Immature natural killer cell (primary cell): Measurements from ENCODE around the gene TMTC2. TPM values are rescaled to one million over a fixed set of nuclear protein-coding genes. Genes with fewer than 3 reads are reported as not detected.
"Not testable (repeated sequence)": the region's sequence is repeated elsewhere in the genome, so short reads cannot be mapped to it uniquely, and the experiment has no call there.

ENCODE experiments used
- DNase-seq, 3 donors: peaks; one replicate each; pipeline ENCODE4 v3.0.0; 2022; ENCODE audit warnings: mixed read lengths in 1 of 3
- H3K27ac Mint-ChIP-seq, 6 donors: one replicate each; pipeline ENCODE4 v1.8.0; 2020; ENCODE audit warnings: mixed read lengths in 6 of 6, mild to moderate bottlenecking in 5 of 6, inconsistent platforms in 4 of 6, moderate library complexity in 3 of 6
- H3K27me3 Mint-ChIP-seq, 3 donors: one replicate each; pipeline ENCODE4 v1.8.0; 2020 to 2021; ENCODE audit warnings: low read depth in 3 of 3, mild to moderate bottlenecking in 3 of 3, mixed read lengths in 3 of 3, moderate library complexity in 3 of 3, inconsistent platforms in 1 of 3
- H3K36me3 Mint-ChIP-seq, 3 donors: one replicate each; pipeline ENCODE4 v1.8.0; 2020; ENCODE audit warnings: mixed read lengths in 3 of 3, inconsistent platforms in 2 of 3, mild to moderate bottlenecking in 2 of 3
- H3K4me1 Mint-ChIP-seq, 2 donors: one replicate each; pipeline ENCODE4 v1.8.0; 2020; ENCODE audit warnings: inconsistent platforms in 2 of 2, mild to moderate bottlenecking in 2 of 2, mixed read lengths in 2 of 2, moderate library complexity in 1 of 2
- H3K4me3 Mint-ChIP-seq, 5 donors: one replicate each; pipeline ENCODE4 v1.8.0; 2020; ENCODE audit warnings: mild to moderate bottlenecking in 5 of 5, mixed read lengths in 5 of 5, inconsistent platforms in 3 of 5, moderate library complexity in 3 of 5
- H3K9me3 Mint-ChIP-seq, 6 donors: one replicate each; pipeline ENCODE4 v1.8.0; 2020; ENCODE audit warnings: mild to moderate bottlenecking in 6 of 6, mixed read lengths in 6 of 6, inconsistent platforms in 4 of 6, moderate library complexity in 3 of 6
- polyA plus RNA-seq, 3 donors: library from polyadenylated mRNA; unstranded; fragments of 300-500 nt; fragmentation: Illumina TruSeq; gene quantifications; one replicate each; pipeline ENCODE4 v1.2.3, GENCODE V29; 2021

TMTC2 gene
- polyA plus RNA-seq, 3 donors from 2014 or later = not detected

- no peak overlapping the region for H3K27ac Mint-ChIP-seq
- H3K4me1 Mint-ChIP-seq = no peaks in the 10 kb centered on the region
- H3K27me3 Mint-ChIP-seq = peaks cover 0 to 1% (median 0%) of the 10 kb centered on the region in 3 donors
- no peaks in the 10 kb centered on the region for H3K36me3 Mint-ChIP-seq
- DNase-seq = no peak
- no peak overlapping the region for H3K4me3 Mint-ChIP-seq
- H3K9me3 Mint-ChIP-seq = peaks cover 0 to 3% (median 0%) of the 10 kb centered on the region in 6 donors
These were observed 72.1 kb downstream of the TMTC2 start for GRCh38 chr12:82758749-82759330.

DNA sequence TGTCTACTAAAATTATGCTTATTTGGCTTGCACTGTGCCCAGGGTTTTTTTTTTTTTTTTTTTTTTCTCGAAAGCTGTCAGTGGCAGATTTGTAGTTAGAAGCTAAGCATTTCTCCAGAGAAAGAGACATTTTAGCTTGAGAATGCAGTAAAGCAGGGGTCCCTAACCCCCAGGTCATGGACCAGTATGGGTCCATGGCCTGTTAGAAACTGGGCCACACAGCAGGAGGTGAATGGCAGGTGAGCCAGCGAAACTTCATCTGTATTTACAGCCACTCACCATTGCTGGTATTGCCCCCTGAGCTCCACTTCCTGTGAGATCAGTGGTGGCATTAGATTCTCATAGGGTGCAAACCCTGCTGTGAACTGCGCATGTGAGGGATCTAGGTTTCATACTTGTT, 73.7 kb downstream of the TMTC2 start:
- no peaks in the 10 kb centered on the region for H3K4me1 Mint-ChIP-seq
- no peak overlapping the region for H3K27ac Mint-ChIP-seq
- DNase-seq = no peak
- no peaks in the 10 kb centered on the region for H3K36me3 Mint-ChIP-seq
- no peak overlapping the region for H3K4me3 Mint-ChIP-seq
- peaks cover 0 to 5% (median 0%) of the 10 kb centered on the region in 6 donors for H3K9me3 Mint-ChIP-seq
- peaks cover 0 to 2% (median 0%) of the 10 kb centered on the region in 3 donors for H3K27me3 Mint-ChIP-seq

GRCh38 chr12:82765206-82765605, 78.5 kb downstream of the TMTC2 start:
- H3K4me1 Mint-ChIP-seq, DNase-seq, H3K27me3 Mint-ChIP-seq, H3K4me3 Mint-ChIP-seq, H3K9me3 Mint-ChIP-seq, H3K27ac Mint-ChIP-seq, H3K36me3 Mint-ChIP-seq: not testable (repeated sequence)

DNA sequence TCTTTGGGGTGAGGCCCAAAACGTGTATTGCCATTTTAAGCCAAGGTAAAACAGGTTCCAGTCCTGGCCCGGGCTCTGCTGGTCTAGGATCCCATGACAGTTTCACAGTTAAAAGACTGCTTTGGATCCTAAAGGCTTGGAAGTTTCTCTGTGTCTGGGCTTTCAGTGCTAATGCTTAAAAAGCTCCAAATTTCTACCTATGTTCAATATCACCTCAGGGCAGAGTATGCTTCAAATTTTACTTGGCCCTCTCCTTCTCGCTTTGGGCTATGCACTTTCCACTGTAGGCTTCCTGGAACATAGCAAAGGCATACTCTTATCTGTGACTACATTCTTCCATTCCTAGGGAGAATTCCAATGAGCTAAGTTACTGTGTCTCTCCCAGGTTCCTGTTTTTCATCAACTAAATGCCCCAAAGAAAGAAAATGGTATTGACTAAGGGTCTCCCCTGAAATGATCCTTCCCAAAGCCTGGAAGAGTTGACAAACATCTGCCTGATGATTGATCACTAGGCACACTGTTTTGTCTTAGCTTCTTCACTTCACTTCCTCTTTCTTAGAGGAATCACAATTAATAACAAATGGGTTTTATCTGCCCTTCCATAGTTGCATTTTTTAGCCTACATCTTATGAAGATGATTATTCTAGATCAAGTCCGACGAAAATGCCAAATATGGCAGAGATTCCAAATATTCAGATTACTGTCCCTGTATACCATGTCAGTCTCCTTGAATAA, 79.4 kb downstream of the TMTC2 start:
- Mint-ChIP-seq H3K27me3 (peaks cover 0 to 2% (median 0%) of the 10 kb centered on the region in 3 donors), H3K27ac (no peak overlapping the region), H3K9me3 (peaks cover 0 to 11% (median 3%) of the 10 kb centered on the region in 6 donors), H3K4me3 (no peak overlapping the region), H3K36me3 (no peaks in the 10 kb centered on the region), H3K4me1 (no peaks in the 10 kb centered on the region)
- DNase-seq = no peak

- Mint-ChIP-seq H3K36me3 (no peaks in the 10 kb centered on the region), H3K9me3 (peaks cover 0 to 6% (median 2%) of the 10 kb centered on the region in 6 donors), H3K4me1 (no peaks in the 10 kb centered on the region), H3K27me3 (peaks cover 0 to 3% (median 0%) of the 10 kb centered on the region in 3 donors), H3K27ac (no peak overlapping the region), H3K4me3 (no peak overlapping the region)
- DNase-seq = no peak
These were observed 88.0 kb downstream of the TMTC2 start for GRCh38 chr12:82774666-82775065.

DNA sequence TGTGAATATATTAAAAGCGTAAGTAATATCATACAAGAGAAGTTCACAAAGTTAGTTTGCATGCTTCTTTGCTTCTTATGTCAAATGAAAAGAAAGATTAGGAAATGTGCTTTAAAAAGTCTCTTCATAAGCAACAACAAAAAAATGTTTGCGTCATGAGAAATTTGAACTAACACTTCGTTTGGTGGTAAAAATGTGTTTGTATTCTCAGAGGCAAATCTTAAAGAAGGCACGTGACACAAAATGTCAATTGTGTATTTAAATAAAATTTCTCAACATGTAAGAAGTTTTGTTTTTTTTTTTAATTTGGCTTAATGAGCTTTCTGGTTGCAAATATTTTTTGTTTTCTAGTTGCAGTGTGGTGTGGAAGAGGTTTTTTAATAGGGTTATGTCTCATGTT, 93.8 kb downstream of the TMTC2 start:
- no peaks in the 10 kb centered on the region for H3K27me3 Mint-ChIP-seq
- no peak overlapping the region for H3K27ac Mint-ChIP-seq
- no peaks in the 10 kb centered on the region for H3K36me3 Mint-ChIP-seq
- no peak overlapping the region for H3K4me3 Mint-ChIP-seq
- no peaks in the 10 kb centered on the region for H3K4me1 Mint-ChIP-seq
- no peak for DNase-seq
- H3K9me3 Mint-ChIP-seq = peaks cover 0 to 4% (median 3%) of the 10 kb centered on the region in 6 donors

GRCh38 chr12:82781309-82781997, 94.7 kb downstream of the TMTC2 start:
- Mint-ChIP-seq H3K4me1 (no peaks in the 10 kb centered on the region), H3K27me3 (no peaks in the 10 kb centered on the region), H3K27ac (no peak overlapping the region), H3K4me3 (no peak overlapping the region), H3K36me3 (no peaks in the 10 kb centered on the region), H3K9me3 (peaks cover 0 to 5% (median 4%) of the 10 kb centered on the region in 6 donors)
- no peak for DNase-seq

DNA sequence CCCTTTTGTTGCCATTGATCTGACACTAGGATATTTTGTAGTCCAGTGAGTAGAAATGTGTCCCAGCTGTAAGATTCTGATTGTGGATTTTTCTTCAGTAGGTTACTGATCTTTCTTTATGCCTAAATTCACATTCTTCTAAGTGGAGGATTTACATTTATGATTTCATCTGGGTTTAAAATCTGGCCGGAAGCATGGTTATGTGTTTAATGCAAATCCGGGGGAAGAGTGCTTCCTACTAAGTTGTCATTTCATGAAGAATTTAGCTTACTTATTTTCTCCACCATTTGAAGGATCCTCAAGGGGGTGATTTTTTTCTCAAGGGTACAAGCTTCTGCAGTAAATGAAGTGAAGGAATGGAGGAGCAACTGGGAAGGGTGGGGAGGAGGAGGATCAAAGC, 96.7 kb downstream of the TMTC2 start:
- Mint-ChIP-seq H3K27ac (no peak overlapping the region), H3K36me3 (no peaks in the 10 kb centered on the region), H3K9me3 (peaks cover 0 to 5% (median 3%) of the 10 kb centered on the region in 6 donors), H3K4me1 (no peaks in the 10 kb centered on the region), H3K4me3 (no peak overlapping the region), H3K27me3 (no peaks in the 10 kb centered on the region)
- no peak for DNase-seq

DNA sequence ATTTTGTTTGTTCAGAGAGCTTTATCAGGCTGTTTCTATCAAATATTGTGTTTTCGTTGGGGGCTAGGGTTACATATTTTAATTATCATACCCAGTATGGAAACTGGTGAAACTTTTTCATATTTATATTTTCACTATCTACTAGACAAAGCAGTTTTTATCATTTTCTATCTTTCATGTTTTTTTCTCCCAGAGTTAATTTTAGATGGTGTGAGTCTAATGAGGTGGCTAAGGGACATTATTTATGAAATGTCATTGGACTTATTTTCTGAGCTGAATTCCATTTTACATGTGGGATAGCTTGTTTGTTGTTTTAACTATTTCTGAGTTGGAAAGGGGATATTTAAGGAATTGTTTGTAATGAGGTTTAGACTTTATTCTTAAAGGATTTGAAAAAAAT, 100.3 kb downstream of the TMTC2 start:
- Mint-ChIP-seq H3K4me1 (no peaks in the 10 kb centered on the region), H3K27me3 (no peaks in the 10 kb centered on the region), H3K9me3 (peaks cover 0 to 10% (median under 1%) of the 10 kb centered on the region in 6 donors), H3K4me3 (no peak overlapping the region), H3K36me3 (no peaks in the 10 kb centered on the region), H3K27ac (no peak overlapping the region)
- no peak for DNase-seq

DNA sequence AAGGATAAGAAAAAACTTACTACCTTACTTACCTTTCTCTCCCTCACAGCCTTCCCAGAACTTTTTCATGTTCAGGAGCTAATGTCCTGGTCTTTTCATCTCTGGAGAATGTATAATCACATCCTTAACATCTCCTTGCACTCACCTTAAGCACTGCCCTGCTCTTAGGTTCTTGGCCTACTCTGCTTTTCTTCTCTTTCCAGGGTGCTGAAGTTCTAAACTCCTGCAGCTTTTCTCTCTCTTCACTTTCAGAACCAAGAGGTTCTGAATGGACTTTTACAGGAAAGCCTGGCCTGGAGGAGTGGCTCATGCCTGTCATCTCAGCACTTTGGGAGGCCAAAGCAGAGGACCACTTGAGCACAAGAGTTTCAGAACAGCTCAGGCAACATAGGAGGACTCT, 101.9 kb downstream of the TMTC2 start:
- DNase-seq = no peak
- Mint-ChIP-seq H3K27ac (no peak overlapping the region), H3K4me3 (no peak overlapping the region), H3K4me1 (no peaks in the 10 kb centered on the region), H3K27me3 (no peaks in the 10 kb centered on the region), H3K9me3 (peaks cover 0 to 10% (median under 1%) of the 10 kb centered on the region in 6 donors), H3K36me3 (no peaks in the 10 kb centered on the region)

- H3K36me3 Mint-ChIP-seq = no peaks in the 10 kb centered on the region
- no peak overlapping the region for H3K4me3 Mint-ChIP-seq
- no peaks in the 10 kb centered on the region for H3K4me1 Mint-ChIP-seq
- DNase-seq = no peak
- no peak overlapping the region for H3K27ac Mint-ChIP-seq
- H3K27me3 Mint-ChIP-seq = peaks cover 0 to 2% (median 0%) of the 10 kb centered on the region in 3 donors
- peaks cover 0 to 10% (median under 1%) of the 10 kb centered on the region in 6 donors for H3K9me3 Mint-ChIP-seq
These were observed 103.0 kb downstream of the TMTC2 start for GRCh38 chr12:82789674-82790073.

- no peaks in the 10 kb centered on the region for H3K4me1 Mint-ChIP-seq
- no peaks in the 10 kb centered on the region for H3K36me3 Mint-ChIP-seq
- no peak overlapping the region for H3K4me3 Mint-ChIP-seq
- H3K9me3 Mint-ChIP-seq = peaks cover 0 to 12% (median 5%) of the 10 kb centered on the region in 6 donors
- no peak overlapping the region for H3K27ac Mint-ChIP-seq
- H3K27me3 Mint-ChIP-seq = peaks cover 0 to 2% (median 0%) of the 10 kb centered on the region in 3 donors
- DNase-seq = no peak
These were observed 107.1 kb downstream of the TMTC2 start for GRCh38 chr12:82793751-82794281.

DNA sequence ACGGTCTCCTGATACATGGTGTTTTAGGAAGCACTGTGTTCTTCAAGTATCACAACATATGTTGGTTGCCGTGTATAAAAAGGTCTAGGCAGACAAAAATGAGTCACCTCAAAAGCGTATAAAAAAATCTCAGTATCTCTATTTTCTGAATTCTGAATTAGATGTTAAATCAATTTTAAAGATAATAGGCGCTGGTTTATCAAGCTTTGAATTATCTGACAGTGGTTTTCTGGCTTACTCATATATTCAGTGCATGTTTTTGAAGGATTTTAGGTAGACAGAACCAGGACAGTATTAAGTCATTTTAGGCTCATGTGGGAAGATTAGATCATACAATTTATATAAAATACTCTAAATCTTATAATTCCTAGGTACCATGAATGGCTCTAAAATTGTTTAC, 110.8 kb downstream of the TMTC2 start:
- peaks cover 0 to 3% (median 0%) of the 10 kb centered on the region in 3 donors for H3K36me3 Mint-ChIP-seq
- peaks cover 0 to 17% (median 5%) of the 10 kb centered on the region in 6 donors for H3K9me3 Mint-ChIP-seq
- H3K4me3 Mint-ChIP-seq = no peak overlapping the region
- no peak for DNase-seq
- no peak overlapping the region for H3K27ac Mint-ChIP-seq
- H3K27me3 Mint-ChIP-seq = peaks cover 0 to 2% (median 0%) of the 10 kb centered on the region in 3 donors
- no peaks in the 10 kb centered on the region for H3K4me1 Mint-ChIP-seq

DNA sequence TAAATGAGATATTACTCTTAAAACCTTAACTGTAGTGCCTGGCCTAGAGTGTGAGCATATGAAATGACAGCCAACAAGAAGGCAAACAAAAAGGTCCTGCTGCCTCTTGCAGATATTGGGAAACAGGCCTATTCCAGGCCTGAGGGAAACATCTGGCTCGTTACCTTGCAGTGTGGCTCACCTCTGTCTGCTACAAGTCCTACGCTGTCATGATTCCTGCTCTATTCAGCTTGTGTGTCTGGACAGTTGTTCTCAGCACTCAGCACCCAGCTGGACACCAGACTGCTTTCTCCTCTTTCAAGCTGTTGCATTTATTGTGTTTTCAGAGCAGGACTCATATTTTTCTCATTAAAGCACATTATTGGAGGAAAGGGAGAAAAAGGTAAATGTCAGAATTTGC, 113.5 kb downstream of the TMTC2 start:
- H3K4me3 Mint-ChIP-seq = no peak overlapping the region
- DNase-seq = no peak
- H3K36me3 Mint-ChIP-seq = peaks cover 0 to 3% (median 0%) of the 10 kb centered on the region in 3 donors
- H3K27me3 Mint-ChIP-seq = no peaks in the 10 kb centered on the region
- no peak overlapping the region for H3K27ac Mint-ChIP-seq
- H3K9me3 Mint-ChIP-seq = peaks cover 0 to 27% (median 6%) of the 10 kb centered on the region in 6 donors
- no peaks in the 10 kb centered on the region for H3K4me1 Mint-ChIP-seq
